ENCODE data around the gene MTCL3.

Gene MTCL3

GRCh38 chr6:127533736-127534135 is 14.6 kb upstream of the MTCL3 start:
- Histone ChIP-seq H3K27me3 (ENCODE audit: control insufficient read depth, insufficient read depth, low read length) (no peaks in the 10 kb centered on the region), H3K27ac (ENCODE audit: insufficient read depth, low read length) (no peak overlapping the region), H2AFZ (ENCODE audit: low read length) (no peak overlapping the region), H3K4me1 (ENCODE audit: control insufficient read depth, extremely low read depth, insufficient read depth, low read length) (no peaks in the 10 kb centered on the region), H3K4me2 (ENCODE audit: extremely low read depth, insufficient read depth, low read length) (no peak overlapping the region), H3K36me3 (ENCODE audit: control insufficient read depth, insufficient read depth, low read length) (no peaks in the 10 kb centered on the region), H4K20me1 (ENCODE audit: control insufficient read depth, extremely low read depth, insufficient read depth, low read length) (no peaks in the 10 kb centered on the region), H3K79me2 (ENCODE audit: control insufficient read depth, insufficient read depth, low read length) (no peaks in the 10 kb centered on the region), H3K4me3 (replicated peaks in 1 of 4; ENCODE audit: control extremely low read depth in 1 of 4, insufficient read depth in 1 of 4, low read depth in 3 of 4, low read length in 4 of 4) (no peak overlapping the region), H3K9me3 (ENCODE audit: control insufficient read depth, insufficient read depth, low read depth, low read length) (no peaks in the 10 kb centered on the region), H3K9ac (ENCODE audit: insufficient read depth, low read length) (no peak overlapping the region)
- DNase-seq (ENCODE audit: low read depth in 2 of 2) = no peak
- TF ChIP-seq, protein P1, sequence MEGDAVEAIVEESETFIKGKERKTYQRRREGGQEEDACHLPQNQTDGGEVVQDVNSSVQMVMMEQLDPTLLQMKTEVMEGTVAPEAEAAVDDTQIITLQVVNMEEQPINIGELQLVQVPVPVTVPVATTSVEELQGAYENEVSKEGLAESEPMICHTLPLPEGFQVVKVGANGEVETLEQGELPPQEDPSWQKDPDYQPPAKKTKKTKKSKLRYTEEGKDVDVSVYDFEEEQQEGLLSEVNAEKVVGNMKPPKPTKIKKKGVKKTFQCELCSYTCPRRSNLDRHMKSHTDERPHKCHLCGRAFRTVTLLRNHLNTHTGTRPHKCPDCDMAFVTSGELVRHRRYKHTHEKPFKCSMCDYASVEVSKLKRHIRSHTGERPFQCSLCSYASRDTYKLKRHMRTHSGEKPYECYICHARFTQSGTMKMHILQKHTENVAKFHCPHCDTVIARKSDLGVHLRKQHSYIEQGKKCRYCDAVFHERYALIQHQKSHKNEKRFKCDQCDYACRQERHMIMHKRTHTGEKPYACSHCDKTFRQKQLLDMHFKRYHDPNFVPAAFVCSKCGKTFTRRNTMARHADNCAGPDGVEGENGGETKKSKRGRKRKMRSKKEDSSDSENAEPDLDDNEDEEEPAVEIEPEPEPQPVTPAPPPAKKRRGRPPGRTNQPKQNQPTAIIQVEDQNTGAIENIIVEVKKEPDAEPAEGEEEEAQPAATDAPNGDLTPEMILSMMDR (conservative IDR thresholded peaks at IDR 0.05 in 1 of 2, IDR thresholded peaks at IDR 0.05 in 1 of 2; ENCODE audit: low read depth in 1 of 2, low read length in 2 of 2) = no peak
- TF ChIP-seq EZH2 (IDR thresholded peaks at IDR 0.05; ENCODE audit: low read length, missing control alignments) = no peak

- Histone ChIP-seq H3K9me3 (ENCODE audit: control insufficient read depth, insufficient read depth, low read depth, low read length) (no peaks in the 10 kb centered on the region), H4K20me1 (ENCODE audit: control insufficient read depth, extremely low read depth, insufficient read depth, low read length) (no peaks in the 10 kb centered on the region), H2AFZ (ENCODE audit: low read length) (no peak overlapping the region), H3K27ac (ENCODE audit: insufficient read depth, low read length) (no peak overlapping the region), H3K4me3 (replicated peaks in 1 of 4; ENCODE audit: control extremely low read depth in 1 of 4, insufficient read depth in 1 of 4, low read depth in 3 of 4, low read length in 4 of 4) (no peak overlapping the region), H3K4me1 (ENCODE audit: control insufficient read depth, extremely low read depth, insufficient read depth, low read length) (no peaks in the 10 kb centered on the region), H3K9ac (ENCODE audit: insufficient read depth, low read length) (no peak overlapping the region), H3K27me3 (ENCODE audit: control insufficient read depth, insufficient read depth, low read length) (no peaks in the 10 kb centered on the region), H3K4me2 (ENCODE audit: extremely low read depth, insufficient read depth, low read length) (no peak overlapping the region), H3K36me3 (ENCODE audit: control insufficient read depth, insufficient read depth, low read length) (no peaks in the 10 kb centered on the region), H3K79me2 (ENCODE audit: control insufficient read depth, insufficient read depth, low read length) (no peaks in the 10 kb centered on the region)
- TF ChIP-seq, protein P1 (conservative IDR thresholded peaks at IDR 0.05 in 1 of 2, IDR thresholded peaks at IDR 0.05 in 1 of 2; ENCODE audit: low read depth in 1 of 2, low read length in 2 of 2) = no peak
- no peak for TF ChIP-seq EZH2 (IDR thresholded peaks at IDR 0.05; ENCODE audit: low read length, missing control alignments)
- peak in 1 of 2 donors; percentile 73 for DNase-seq (ENCODE audit: low read depth in 2 of 2)
Measured at GRCh38 chr6:127533011-127533410, 13.9 kb upstream of the MTCL3 start.

DNA sequence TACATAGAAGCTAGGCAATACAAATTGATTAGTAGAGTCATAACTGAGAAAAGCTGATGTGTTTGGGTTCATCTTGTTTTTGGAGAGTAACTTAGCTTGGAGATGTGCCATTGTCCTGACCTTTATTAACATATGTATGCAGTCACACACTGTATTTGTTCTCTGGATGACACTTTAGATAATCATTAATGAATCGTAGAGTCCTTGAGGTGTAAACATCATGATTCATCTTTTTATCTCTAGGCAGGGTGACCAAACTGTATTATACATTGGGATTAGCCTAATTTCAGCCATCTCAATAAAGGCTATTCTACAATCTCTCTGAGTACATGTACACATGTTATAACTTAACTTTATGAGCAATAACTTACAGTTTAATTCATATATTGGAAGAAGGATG is 3.6 kb upstream of the MTCL3 start:
- no peaks in the 10 kb centered on the region for H3K9me3 ChIP-seq (ENCODE audit: control insufficient read depth, insufficient read depth, low read depth, low read length)
- H3K9ac ChIP-seq (ENCODE audit: insufficient read depth, low read length) = no peak overlapping the region
- no peaks in the 10 kb centered on the region for H3K4me1 ChIP-seq (ENCODE audit: control insufficient read depth, extremely low read depth, insufficient read depth, low read length)
- no peak for DNase-seq (ENCODE audit: low read depth in 2 of 2)
- TF ChIP-seq EZH2 (IDR thresholded peaks at IDR 0.05; ENCODE audit: low read length, missing control alignments) = no peak
- TF ChIP-seq, protein P1 (conservative IDR thresholded peaks at IDR 0.05 in 1 of 2, IDR thresholded peaks at IDR 0.05 in 1 of 2; ENCODE audit: low read depth in 1 of 2, low read length in 2 of 2) = no peak
- no peaks in the 10 kb centered on the region for H4K20me1 ChIP-seq (ENCODE audit: control insufficient read depth, extremely low read depth, insufficient read depth, low read length)
- no peak overlapping the region for H3K27ac ChIP-seq (ENCODE audit: insufficient read depth, low read length)
- no peaks in the 10 kb centered on the region for H3K27me3 ChIP-seq (ENCODE audit: control insufficient read depth, insufficient read depth, low read length)
- H2AFZ ChIP-seq (ENCODE audit: low read length) = no peak overlapping the region
- no peaks in the 10 kb centered on the region for H3K36me3 ChIP-seq (ENCODE audit: control insufficient read depth, insufficient read depth, low read length)
- no peak overlapping the region for H3K4me3 ChIP-seq (replicated peaks in 1 of 4; ENCODE audit: control extremely low read depth in 1 of 4, insufficient read depth in 1 of 4, low read depth in 3 of 4, low read length in 4 of 4)
- H3K4me2 ChIP-seq (ENCODE audit: extremely low read depth, insufficient read depth, low read length) = no peak overlapping the region
- no peaks in the 10 kb centered on the region for H3K79me2 ChIP-seq (ENCODE audit: control insufficient read depth, insufficient read depth, low read length)

Measured in fibroblast of lung (primary cell).